ENCODE results near the gene PACSIN2. TPM values are rescaled to one million over a fixed set of nuclear protein-coding genes. Genes with fewer than 3 reads are reported as not detected.

PACSIN2 gene
- total RNA-seq, 1 experiment from 2014 or later: 70.5 TPM

- TF ChIP-seq NFYB (CRISPR knock-in tag; conservative IDR thresholded peaks at IDR 0.05; ENCODE audit: low read depth): no peak
- TF ChIP-seq FOXJ3 (CRISPR knock-in tag; IDR thresholded peaks at IDR 0.05; ENCODE audit: borderline replicate concordance): no peak
- TF ChIP-seq AFF4 (CRISPR knock-in tag; IDR thresholded peaks at IDR 0.05; ENCODE audit: borderline replicate concordance): no peak
- no peak for TF ChIP-seq GTF2I (CRISPR knock-in tag; conservative IDR thresholded peaks at IDR 0.05)
Measured at GRCh38 chr22:43047605-43048004, 32.7 kb upstream of the PACSIN2 start (continued).

GRCh38 chr22:43044290-43044712 is 29.4 kb upstream of the PACSIN2 start:
- DNase-seq (ENCODE audit: low spot score): no peak
- ChIA-PET POLR2A (interaction anchor here (0.6 kb wide), 1 partner anchor 436 kb away, joined by 3 read pairs; no protein-coding TSS in a partner anchor), CTCF (interaction anchor here (0.7 to 1.5 kb wide), 3 partner anchors 9 to 226 kb away, joined by 3 to 5 read pairs (median 4); no protein-coding TSS in a partner anchor)
- Mint-ChIP-seq H3K36me3 (no peaks in the 10 kb centered on the region), H3K27me3 (ENCODE audit: low read depth) (no peaks in the 10 kb centered on the region; the same call in 1 of the 2 replicates), H3K4me1 (peaks cover 6% of the 10 kb centered on the region; the same call in 1 of the 2 replicates), H3K27ac (no peak overlapping the region), H3K4me3 (no peak overlapping the region), H3K9me3 (no peaks in the 10 kb centered on the region)
- no peak for ATAC-seq
- TF ChIP-seq CDX4 (CRISPR knock-in tag; IDR thresholded peaks at IDR 0.05; ENCODE audit: borderline replicate concordance) (no peak), ZNF425 (CRISPR knock-in tag; conservative IDR thresholded peaks at IDR 0.05) (no peak), E2F5 (CRISPR knock-in tag; IDR thresholded peaks at IDR 0.05) (no peak), ZNF671 (CRISPR knock-in tag; IDR thresholded peaks at IDR 0.05) (no peak), IRF2 (CRISPR knock-in tag; IDR thresholded peaks at IDR 0.05; ENCODE audit: borderline replicate concordance, low read depth) (no peak), MYBL2 (CRISPR knock-in tag; IDR thresholded peaks at IDR 0.05) (no peak), MAX (CRISPR knock-in tag; IDR thresholded peaks at IDR 0.05) (no peak), AFF4 (CRISPR knock-in tag; IDR thresholded peaks at IDR 0.05; ENCODE audit: borderline replicate concordance) (no peak), ETV6 (CRISPR knock-in tag; IDR thresholded peaks at IDR 0.05) (no peak), ZNF138 (CRISPR knock-in tag; conservative IDR thresholded peaks at IDR 0.05) (no peak), HMGA2 (CRISPR knock-in tag; IDR thresholded peaks at IDR 0.05) (no peak), MLX (CRISPR knock-in tag; IDR thresholded peaks at IDR 0.05) (no peak), ZNF281 (CRISPR knock-in tag; IDR thresholded peaks at IDR 0.05) (no peak), GTF2I (CRISPR knock-in tag; conservative IDR thresholded peaks at IDR 0.05) (no peak), ZBTB21 (CRISPR knock-in tag; IDR thresholded peaks at IDR 0.05; ENCODE audit: borderline replicate concordance) (no peak), SMAD4 (CRISPR knock-in tag; IDR thresholded peaks at IDR 0.05) (no peak)
